Stimulated activated CD8-positive, alpha-beta memory T cell treated with anti-CD3 and anti-CD28 coated beads, Interleukin-15, amount 100 ng/mL, for 4 hours (primary cell): ENCODE measurements around the gene BLID.

Experiments
- DNase-seq, 2 donors: peaks; one replicate each; pipeline ENCODE4 v3.0.0-alpha.2; 2020; ENCODE audit warnings: low read depth in 2 of 2

BLID gene

DNA sequence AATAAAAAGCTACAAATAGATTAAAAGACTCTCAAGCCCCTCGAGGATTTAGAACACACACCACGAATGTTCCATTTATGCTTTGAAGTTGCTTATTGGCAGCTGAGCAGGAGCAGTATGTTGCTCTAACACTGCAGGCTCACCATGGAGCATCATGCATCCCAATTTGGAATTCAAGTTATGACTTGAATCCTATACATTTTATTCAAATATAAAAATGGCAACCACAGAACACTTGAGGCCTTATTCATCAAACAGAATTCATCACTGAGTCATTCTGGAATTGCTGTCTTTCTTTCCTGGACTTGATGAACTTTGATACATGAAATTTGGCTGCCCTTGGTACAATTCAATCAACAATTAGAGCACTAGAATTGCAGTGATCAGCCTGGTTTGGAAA, 24.5 kb upstream of the BLID start:
- no peak for DNase-seq

DNA sequence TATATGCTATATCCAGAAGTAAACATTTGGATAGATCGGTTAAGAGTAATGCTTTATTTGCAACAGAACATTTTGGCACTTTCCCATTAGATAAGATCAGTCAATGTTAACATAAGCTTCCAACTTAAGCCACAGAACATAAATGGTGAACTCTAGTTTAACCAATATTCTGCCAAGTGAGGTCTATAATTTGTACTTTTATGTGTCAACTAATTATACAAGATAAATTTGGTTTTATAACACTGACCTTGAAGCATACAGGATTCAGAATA, 23.5 kb upstream of the BLID start:
- no peak for DNase-seq

GRCh38 chr11:122138744-122139594, 23.0 kb upstream of the BLID start:
- DNase-seq = no peak

- DNase-seq = no peak
These were observed 21.2 kb upstream of the BLID start for GRCh38 chr11:122137078-122137793.

DNA sequence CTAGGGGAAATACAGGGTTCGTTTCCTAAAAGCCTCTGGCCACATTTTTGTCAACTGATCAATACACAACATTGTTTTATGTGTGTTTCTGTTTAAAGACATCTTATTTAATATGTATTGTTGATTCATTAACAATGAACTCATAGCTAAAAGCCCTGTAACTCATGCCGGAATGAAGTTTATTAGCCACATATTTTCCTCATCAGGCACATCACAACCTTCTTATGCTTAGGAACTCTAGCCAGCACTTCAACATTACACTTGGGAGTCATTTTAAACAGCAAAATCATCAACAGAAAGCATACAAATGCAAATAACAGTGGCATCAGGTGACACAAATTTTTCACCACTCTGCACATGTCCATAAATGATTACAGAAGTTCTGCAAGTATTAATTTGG, 15.1 kb upstream of the BLID start:
- DNase-seq = no peak

- no peak for DNase-seq
These were observed 12.1 kb upstream of the BLID start for GRCh38 chr11:122128146-122128545.

- no peak for DNase-seq
These were observed 11.0 kb upstream of the BLID start for GRCh38 chr11:122127020-122127419.

DNA sequence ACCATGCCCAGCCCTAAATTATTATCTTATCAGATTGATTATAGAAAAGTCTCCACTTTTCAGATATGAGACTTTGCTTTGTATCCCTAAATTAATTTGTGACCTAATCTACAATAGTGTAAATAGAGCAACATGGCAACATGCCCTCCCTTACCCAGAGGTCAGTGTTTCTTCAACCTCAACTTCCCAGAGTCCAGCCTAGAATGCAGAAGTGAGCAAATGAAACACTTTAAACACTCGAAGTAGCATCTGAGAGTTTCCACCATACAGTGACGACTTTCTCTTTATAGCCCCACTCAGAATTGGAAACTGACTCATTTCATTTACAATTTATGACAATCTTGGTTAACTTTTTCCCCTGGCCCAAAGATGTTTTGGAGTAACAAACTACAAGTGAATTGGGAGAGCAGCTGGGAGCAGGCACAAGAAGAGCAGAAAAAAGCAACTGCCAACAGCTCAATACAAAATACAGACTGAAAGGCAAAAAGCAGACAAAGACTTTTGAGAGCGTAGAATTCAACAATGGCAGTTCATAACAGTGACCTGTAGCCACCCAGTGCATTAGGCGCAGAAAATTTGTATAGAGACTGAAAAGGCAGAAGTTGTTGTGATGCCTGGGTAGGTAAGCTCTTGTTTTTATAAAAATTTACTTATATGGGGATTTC, 10.1 kb upstream of the BLID start:
- DNase-seq = no peak

GRCh38 chr11:122123263-122123929, 7.4 kb upstream of the BLID start:
- no peak for DNase-seq

DNA sequence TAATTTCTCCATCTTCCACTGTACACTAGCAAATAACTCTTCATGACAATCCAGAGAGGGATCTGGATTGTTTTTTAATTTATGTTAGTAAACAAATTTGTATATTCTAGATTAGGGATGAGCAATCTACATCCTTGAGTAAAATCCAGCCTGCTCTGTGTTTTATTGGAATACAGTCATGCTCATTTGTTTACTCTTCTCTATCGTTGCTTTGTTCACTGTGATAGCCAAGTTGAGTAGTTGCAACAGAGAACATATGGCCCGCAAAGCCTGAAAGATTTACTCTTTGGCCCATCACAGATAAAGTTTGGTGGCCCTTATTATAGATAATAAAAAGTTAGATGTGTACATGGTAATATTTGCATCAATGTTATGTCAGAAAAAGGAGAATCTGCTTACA, 6.2 kb upstream of the BLID start:
- DNase-seq = no peak

- no peak for DNase-seq
These were observed 4.1 kb upstream of the BLID start for GRCh38 chr11:122120096-122120495.

DNA sequence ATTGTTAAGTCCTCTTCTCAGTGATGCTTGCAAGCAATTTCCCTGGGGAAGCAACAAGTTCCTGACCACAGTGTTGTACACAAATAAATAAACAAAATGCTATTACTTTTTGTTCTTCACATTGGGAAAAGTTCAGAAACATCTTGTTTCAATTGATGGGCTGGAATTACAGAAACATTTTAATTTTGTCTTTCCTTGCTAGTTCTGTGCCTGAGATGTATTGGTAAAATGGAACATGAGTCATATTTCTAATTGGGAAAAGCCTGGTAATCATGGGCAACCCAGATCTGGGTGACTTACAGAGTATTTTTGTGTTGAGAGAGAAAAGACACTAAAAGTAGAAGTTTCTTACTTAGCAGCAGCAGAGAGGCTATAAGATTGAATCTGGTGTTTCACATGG, 576 bp upstream of the BLID start:
- DNase-seq = no peak

DNA sequence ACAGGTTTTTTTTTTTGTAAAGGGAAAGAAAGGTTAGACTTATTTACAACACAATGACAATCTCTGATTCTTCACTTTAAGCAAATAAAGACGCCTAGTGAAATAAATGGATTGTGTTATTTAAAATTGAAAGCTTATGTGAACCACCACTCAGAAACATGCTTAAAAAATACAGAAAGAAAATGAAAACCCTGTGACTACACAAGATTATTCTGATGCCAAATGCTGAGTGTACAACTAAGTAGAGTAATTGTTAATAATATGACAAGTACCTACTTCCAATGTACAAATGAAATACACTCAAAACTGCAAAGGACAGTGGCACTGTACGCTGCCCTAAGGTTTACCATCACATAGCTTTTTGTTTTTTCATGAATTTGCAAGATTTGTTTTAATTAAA, 1.0 kb downstream of the BLID start:
- no peak for DNase-seq

DNA sequence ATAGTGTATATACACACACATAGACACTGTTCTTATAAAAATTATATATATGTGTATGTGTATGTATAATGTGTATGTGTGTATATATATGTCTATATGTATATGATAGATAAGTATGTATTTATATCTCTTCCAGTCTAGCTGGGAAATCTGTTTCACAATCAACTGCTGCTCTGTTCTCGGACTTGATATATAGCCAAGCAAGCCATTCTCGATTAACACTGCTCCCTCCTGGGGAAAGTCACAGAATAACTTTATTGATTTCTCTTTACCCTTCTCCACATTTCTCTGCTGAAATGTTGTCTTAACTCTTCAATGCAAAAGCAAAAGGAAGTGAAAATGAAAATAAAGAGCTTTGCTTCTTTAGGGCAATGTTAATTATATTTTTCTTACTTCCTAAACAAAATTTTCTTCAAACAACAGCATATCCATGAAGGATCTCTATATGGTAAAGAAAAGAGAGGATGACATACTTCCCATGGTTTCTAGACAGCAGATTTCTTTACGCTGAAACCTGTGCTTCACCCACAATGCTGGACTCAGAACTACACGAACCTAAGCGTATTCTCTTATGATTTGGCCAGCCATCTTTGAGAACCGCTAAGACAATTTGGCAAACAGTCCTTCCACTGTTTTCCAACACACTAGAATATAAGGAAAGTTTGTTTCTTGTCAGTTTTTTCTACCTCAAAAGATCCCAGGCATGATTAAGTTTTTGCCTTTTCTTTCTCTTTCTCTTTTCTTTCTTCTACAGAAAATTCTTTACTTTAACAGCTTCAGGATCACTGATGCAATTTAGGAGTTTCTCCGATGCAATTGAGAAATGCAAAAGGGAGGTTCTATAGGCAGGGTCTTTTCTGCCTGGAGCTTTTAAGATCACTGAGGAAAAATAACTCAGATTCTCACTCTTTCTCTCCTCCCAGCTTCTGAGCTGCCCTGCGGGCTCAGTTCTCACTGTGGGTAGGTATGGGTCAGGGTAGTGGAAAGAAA, 1.9 kb downstream of the BLID start:
- DNase-seq = no peak

- DNase-seq = no peak
These were observed 3.3 kb downstream of the BLID start for GRCh38 chr11:122112470-122113365.

- no peak for DNase-seq
These were observed 6.1 kb downstream of the BLID start for GRCh38 chr11:122109932-122110331.

- no peak for DNase-seq
These were observed 7.2 kb downstream of the BLID start for GRCh38 chr11:122108828-122109227.

- DNase-seq = no peak
These were observed 7.7 kb downstream of the BLID start for GRCh38 chr11:122108192-122108799.

GRCh38 chr11:122107566-122107965, 8.4 kb downstream of the BLID start:
- DNase-seq = no peak

DNA sequence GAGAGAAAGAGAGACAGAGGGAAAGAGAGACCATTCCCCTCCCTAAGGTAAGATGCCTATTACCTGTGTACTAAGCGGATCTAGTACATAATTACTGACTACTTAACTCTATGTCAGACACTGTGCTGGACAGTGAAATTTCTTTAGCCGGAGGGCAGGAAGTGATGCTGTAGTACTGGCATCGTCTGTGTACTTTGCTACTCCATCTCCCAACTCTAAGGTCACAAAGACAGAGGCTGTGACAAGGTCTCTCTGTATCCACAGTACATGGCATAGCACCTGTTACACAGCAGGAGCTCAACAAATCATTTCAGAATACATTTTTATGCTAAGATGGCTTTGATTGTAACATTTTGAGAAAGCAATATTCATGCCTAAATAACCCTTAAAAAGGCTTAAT, 9.0 kb downstream of the BLID start:
- no peak for DNase-seq
